Heart left ventricle (tissue), 13 donors: ENCODE measurements around the gene XPNPEP1.

Experiments
- CTCF ChIP-seq, 12 donors: fragments of 200-600 bp; sonication (generic) in 4 of 12; IDR thresholded peaks; one replicate each; pipeline versions ENCODE4 v1.5.0 to v1.8.0; 2018 to 2022; ENCODE audit warnings: antibody characterized with exemption in 12 of 12, mild to moderate bottlenecking in 5 of 12
- POLR2A ChIP-seq, 2 donors: fragments of 450-650 bp; IDR thresholded peaks; one replicate each; pipeline ENCODE4 v1.6.1; 2017; ENCODE audit warnings: antibody characterized with exemption in 2 of 2, mild to moderate bottlenecking in 2 of 2, moderate library complexity in 2 of 2
- donor health status: ischemic (EF 13 %, LVEDD 7.1; RV severe dilation, severe dysfunction).
- donor health status: DM: no; HTN: yes; CAD: no.
- donor health status: DM: no; HTN: no; CAD: no.
- donor health status: ischemic (EF 25% LVEDD 6.9; RV normal size, moderate dysfunction).
- donor health status: ischemic (EF 25% LVEDD 5.7; RV mildly dilated, moderate dysfunction).
- donor health status: ischemic (EF 35%, LVEDD 5.7; RV mildly dilated, moderate dysfunction).
- donor health status: nonischemic (EF 11% LVEDD 7.7; RV severe dilation, severe dysfunction).
- donor health status: DM: yes; HTN: yes; CAD: no.
- donor health status: PGD.
- donor health status: ischemic (EF 29% LVEDD 5.4; RV normal size, mild dysfunction).
- donor health status: nonischemic (EF 23%, LVEDD 6.1; RV moderate dilation, normal function).

- TF ChIP-seq CTCF (IDR thresholded peaks at IDR 0.05) (no peak), POLR2A (IDR thresholded peaks at IDR 0.05) (no peak)
These were observed 45.8 kb upstream of the XPNPEP1 start for GRCh38 chr10:109968953-109969759.
